T47D (cell line): ENCODE measurements around the gene UBE3D.
"Not testable (repeated sequence)": the region's sequence is repeated elsewhere in the genome, so short reads cannot be mapped to it uniquely, and the experiment has no call there.

Source experiments
- DNase-seq, 2 experiments: peaks; one replicate each; pipeline versions ENCODE4 v3.0.0 to v3.0.0-alpha.2; 2011 to 2012; ENCODE audit warnings: low read depth in 1 of 2, low spot score in 1 of 2
- JUND ChIP-seq: IDR thresholded peaks from 2 replicates; pipeline ENCODE4 v1.6.1; 2012; ENCODE audit warnings: low read depth
- in situ Hi-C: cut with HindIII; loops from 2 replicates; pipeline ENCODE4 v1.10.0; 2016; ENCODE audit warnings: low sequenced_read_pairs, low pct_unique_long_range_greater_than_20kb

Gene UBE3D

DNA sequence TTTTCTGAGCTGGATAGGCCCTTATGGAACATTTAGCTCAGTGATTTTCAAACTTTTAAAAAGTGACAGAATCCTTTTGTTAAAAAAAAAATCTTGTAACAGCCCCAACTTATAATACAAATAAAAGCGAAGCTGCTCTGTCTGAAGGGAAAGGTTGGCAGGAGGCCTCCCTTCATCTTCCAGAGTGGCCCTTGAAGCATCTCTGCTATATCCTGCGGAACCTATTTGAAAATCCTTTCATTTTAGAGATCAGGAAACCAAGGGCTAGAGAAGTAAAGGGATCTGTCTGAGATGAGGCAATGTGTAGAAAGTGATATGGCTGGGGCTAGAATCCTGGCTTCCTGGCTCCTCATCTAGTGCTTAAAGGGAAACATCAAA is 107.8 kb downstream of the UBE3D start:
- no peak for DNase-seq
- in situ Hi-C loops, result no loop called here
- TF ChIP-seq JUND, result no peak

DNA sequence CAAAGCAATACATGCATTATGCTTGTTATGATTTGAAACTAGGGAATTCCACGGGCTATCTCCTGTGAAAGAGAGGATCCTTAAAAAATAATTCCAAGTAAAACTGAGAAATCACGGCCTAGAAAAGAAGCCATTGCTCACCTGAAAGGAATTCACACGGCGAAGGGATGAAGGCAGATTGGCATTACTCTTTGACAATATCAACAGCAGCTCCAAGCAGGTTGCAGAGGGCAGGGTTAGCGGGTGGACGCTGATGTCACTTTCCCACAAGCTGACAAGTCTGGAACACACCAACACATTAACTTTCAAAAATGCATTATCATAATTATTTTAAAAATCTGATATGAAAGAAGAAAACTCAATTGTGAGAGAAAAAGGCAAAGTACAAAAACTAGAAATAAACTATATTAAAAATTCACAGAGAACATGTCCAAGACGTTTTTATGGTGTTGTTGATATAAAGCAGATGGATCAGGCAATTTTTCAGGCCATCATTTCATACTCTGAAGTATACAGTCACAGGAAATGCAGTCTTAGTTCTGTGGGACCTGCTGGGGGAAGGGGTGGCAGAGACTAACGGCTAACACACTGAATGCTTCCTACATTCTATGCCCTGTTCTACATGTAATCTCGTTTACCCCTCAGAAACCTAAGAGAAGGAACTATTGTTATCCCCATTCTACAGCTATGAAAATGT is 108.3 kb downstream of the UBE3D start:
- TF ChIP-seq JUND, result no peak
- in situ Hi-C loops, result no loop called here

DNA sequence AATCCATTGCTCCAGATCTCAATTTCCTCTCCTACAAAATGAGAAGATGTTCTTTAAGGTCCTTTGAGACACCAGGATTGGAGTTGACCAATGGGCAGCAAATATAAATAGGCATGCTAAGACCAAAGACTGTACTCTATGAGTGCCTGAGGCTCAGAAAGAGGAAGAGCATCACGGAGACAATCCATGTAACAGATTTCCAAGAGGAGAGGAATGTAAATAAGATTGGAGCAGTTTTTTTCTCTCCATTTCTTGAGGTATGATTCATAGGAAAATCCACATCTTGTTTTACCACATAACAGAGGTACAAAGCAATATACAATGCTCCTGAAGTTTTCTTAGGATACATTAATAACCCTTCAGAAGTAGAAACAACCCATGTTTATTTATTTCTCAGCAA is 109.8 kb downstream of the UBE3D start:
- in situ Hi-C loops, result no loop called here
- TF ChIP-seq JUND, result no peak
- DNase-seq, result no peak

More for the DNA sequence above, 108.3 kb downstream of the UBE3D start:
- DNase-seq, result no peak

DNA sequence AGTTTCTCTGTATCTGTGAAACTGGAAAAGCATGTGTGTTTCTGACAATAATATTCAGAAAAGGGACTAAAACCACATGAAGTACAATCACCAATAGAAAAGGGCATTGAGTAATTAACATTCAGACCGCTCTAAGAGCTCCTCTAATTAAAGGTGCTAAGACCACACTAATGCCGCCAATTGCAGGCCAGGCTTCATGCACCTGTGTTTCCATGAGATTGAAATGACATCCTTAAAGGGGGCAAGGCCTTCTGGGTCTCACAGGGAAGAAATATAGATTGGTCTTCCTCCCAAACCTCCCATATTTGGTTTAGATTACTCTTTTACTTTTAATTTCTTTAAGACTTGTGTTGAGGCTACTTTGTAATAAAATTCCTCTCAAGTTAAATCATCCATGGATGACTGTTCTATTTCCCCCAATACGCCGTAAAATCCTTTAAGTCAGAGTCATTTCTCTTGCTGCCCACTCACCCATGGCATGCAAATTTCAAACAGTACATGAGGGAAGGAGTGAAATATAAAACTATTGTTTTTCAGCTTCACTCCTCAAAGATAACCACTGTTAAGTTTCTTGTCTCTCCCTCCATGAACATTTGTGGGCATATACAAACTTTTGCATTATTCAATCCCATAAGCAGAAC is 110.6 kb downstream of the UBE3D start:
- no peak for TF ChIP-seq JUND
- DNase-seq, result no peak
- in situ Hi-C loops, result no loop called here

DNA sequence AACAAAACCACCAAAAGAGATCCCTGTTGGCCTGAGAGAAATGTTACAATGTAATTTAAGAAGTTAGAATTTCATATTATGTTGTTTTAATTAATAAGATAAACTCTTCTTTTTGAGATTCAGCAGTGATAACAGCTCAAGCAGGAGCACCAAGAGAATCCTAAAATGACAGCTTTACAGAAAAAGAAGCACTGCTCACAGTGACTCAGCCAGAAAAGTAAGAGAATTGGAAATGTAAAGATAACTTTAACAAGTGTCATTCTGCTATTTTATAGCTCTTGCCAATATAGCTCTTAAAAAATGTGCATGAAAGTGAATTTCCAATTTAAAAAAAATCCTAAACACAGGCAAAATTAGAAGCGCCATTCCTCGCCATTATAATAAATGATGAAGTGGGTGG is 111.3 kb downstream of the UBE3D start:
- in situ Hi-C loops, result no loop called here
- no peak for TF ChIP-seq JUND
- DNase-seq, result no peak

DNA sequence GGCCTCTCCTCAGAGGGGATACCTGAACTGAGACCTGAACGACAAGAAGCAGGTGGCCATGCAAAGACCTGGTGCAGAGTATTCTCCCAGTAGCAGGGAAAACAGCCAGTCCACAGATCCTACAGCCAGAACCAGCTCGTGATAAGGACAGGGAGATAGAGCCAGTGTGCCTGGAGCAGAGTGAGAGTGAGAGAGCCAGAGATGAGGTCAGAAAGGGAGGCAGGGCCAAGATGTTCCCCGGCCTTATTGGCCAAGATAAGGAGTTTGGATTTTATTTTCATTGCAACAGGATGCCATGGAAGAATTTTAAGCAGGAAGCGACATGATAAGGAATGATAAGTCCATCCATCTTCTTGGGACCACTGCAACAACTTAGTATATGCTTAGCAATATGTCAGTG is 111.8 kb downstream of the UBE3D start:
- in situ Hi-C loops, result no loop called here
- no peak for DNase-seq
- TF ChIP-seq JUND, result no peak

DNA sequence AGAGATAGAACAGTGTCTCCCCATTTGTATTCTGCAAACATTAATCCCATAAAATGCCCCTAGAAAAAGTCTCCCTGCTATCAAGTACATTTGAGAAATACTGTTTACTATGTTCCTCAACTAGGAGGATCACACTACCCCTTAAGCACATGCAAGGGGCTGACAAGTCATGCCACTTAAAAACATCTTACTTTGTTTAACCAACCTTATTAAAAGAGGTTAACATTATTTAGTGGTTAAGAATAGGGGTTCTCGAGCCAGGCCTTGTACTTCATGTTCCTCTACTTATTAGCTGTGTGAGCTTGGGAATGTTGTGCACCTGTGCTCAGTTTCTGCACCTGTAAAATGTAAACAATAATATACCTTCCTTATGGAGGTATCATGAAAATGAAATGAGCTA is 113.7 kb downstream of the UBE3D start:
- DNase-seq, result no peak
- in situ Hi-C loops, result no loop called here
- TF ChIP-seq JUND, result no peak

DNA sequence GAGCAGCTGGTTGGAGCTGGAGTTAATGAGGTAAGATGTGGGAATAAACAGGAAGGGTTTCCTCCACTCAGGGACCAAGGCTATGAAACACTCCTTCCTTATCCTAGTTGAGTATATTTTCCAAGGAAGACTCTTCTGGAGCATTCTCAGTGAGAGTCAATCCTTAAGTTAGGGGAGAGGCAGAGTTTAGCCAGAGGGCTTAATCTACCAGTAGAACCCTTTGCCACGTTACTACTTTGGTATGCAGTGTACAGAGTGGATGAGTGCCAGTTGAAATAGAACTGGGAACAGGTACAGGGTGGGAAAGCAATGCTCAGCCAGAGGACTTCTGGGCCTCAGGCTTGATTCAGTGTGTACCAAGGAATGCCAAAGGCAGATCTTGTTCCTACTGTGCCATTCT is 114.3 kb downstream of the UBE3D start:
- in situ Hi-C loops, result no loop called here
- DNase-seq, result peak; percentile 6 to 82
- TF ChIP-seq JUND, result no peak

DNA sequence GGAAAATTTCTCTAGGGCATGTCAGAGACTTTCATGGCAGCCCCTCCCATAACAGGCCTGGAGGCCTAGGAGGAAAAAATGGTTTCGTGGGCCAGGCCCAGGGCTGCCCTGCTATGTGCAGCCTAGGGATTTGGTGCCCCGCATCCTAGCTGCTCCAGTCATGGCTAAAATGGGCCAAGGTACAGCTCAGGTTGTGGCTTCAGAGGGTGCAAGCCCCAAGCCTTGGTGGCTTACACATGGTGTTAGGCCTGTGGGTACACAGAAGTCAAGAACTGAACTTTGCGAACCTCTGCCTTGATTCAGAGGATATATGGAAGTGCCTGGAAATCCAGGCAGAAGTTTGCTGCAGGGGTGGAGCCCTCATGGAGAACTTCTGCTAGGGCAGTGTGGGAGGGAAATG is 134.7 kb downstream of the UBE3D start:
- in situ Hi-C loops, DNase-seq: not testable (repeated sequence)

DNA sequence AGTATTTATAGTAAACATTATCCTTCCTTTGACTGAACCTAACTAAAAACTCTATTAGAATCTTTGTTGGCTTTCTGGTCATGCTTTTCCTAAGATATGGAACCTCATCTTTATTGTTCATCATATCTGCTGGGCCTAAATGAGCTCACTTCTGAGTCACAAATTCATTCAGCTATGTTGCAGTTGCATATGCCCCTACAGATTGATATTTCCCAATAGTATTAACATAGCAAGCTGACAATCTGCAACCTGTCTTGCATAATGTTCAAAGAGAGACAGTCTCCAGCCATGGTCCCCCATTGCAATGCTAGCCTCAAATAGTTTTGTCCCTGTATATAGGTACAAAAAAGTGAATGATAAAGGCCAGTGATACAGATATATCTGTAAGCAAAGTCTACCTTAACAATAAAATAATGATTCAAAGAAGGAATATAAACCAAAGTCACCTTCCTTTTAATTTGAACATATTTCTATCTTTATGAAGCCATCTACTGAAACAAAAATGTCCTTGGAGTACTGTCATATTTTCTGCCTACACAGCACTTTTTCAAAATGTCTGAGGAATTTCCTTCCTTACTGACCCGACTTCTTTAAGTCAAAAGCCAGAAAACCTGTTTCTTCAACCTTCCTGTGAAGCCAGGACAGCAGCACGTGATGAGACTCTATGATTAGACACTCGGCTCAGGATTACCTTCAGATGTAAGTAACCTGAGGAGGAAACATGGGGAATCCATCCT is 140.7 kb downstream of the UBE3D start:
- in situ Hi-C loops, result no loop called here
- no peak for TF ChIP-seq JUND
- DNase-seq, result no peak

DNA sequence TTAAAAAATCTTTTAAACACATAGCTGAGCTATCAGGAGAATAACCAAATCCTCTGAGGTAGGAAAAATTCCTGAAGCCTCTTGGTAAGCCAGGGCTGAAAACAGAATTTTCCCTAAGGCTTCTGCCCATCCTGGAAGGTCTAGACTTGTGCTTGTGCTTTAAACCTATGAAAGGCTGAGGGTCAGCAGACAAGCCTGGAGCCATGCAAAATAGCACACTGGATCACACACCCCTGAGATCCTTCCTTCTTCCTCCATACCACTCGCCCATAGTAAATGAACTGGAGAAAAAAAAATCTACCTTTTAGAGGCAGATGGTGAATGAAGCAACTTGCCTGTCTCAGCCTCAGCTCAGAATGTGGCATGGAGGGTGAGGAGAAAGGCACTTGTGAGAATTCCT is 144.4 kb downstream of the UBE3D start:
- in situ Hi-C loops, result no loop called here
- DNase-seq, result no peak
- TF ChIP-seq JUND, result no peak

DNA sequence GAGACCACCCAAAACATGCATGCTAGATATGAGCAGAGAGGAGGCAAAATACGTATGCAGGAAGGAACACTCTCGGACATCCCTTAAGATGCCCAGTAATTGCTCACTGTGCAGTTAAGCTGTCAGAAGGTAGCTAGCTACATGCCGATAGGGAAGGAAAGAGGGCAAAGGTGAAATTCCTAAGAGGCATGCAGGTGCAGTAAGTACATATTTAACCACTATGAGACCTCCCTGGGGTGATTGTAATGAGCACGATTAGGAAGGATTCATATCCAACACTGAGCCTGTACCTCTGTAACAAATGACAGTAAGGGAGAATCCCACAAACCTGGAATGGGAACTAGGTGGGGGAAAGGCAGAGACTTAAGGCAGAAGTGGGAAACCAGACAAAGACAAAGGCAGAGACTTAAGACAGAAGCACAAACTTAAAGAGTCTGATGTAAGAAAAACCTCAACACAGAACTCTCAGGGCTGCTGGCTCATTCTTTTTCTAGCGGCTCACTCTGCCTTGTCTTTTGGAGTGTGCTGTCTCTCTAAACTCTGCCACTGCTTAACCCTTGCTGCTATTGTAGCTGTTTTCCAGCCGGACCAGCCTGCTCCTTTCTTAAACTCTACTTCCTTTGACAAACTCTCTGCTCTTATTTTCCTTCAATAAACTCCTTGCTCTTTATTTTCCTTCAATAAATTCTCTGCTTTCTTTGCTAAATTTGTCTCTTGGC is 148.1 kb downstream of the UBE3D start:
- in situ Hi-C loops, result no loop called here
- no peak for TF ChIP-seq JUND
- peak in 1 of 2 experiments; percentile 25 for DNase-seq

DNA sequence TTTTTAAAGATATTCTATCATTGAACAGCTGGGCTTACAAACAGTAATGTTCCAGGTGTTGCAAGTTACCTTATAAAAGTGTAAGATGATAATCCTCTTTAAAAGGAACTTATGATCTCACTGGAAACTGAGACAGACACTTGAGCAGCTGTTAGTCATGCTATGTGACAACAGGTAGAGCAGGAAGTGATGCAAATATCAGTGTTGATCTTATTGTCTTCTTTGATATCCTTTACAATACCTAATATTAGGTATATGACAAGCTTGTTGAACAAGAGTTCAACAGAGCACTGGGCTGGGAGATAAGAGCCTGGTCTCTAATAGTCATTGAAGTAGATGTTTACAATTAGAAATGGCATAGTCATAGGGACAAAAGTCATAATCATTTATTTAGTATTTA is 150.0 kb downstream of the UBE3D start:
- DNase-seq, result no peak
- in situ Hi-C loops, result no loop called here
- no peak for TF ChIP-seq JUND
